ENCODE measurements around the gene SFTPB. TPM values are rescaled to one million over a fixed set of nuclear protein-coding genes. Genes with fewer than 3 reads are reported as not detected.
"Not testable (repeated sequence)": the region's sequence is repeated elsewhere in the genome, so short reads cannot be mapped to it uniquely, and the experiment has no call there.

SFTPB gene
- 0.09 TPM for total RNA-seq
- 0.89 TPM for polyA plus RNA-seq
- long read RNA-seq, donor 1 = 0 reads
- long read RNA-seq, donor 2 = 0 reads
- long read RNA-seq, donor 3 = 0 reads
- long read RNA-seq, donor 4 = 0 reads
- long read RNA-seq, donor 5 = 0 reads
- long read RNA-seq, donor 6 = 0 reads
- long read RNA-seq, donor 7 = 0 reads
- long read RNA-seq, donor 8 = 0 reads
- long read RNA-seq, donor 9 = 0 reads
- long read RNA-seq, donor 10 = 0 reads

- 94% methylated on average over 5 of the region's 5 CpGs for WGBS
- no peak within 1 kb of the TSS for H3K27ac ChIP-seq (ENCODE audit: low read depth in 1 of 2, low read length in 1 of 2)
- no peak for DNase-seq (ENCODE audit: low read depth in 6 of 9, low spot score in 9 of 9)
- H3K4me1 ChIP-seq (ENCODE audit: control insufficient read depth in 2 of 2, insufficient read depth in 2 of 2, low read length in 2 of 2) = no peaks in the 10 kb centered on the region
- no peak within 1 kb of the TSS for H3K4me3 ChIP-seq (ENCODE audit: low read length in 2 of 2)
- no peaks in the 10 kb centered on the region for H3K36me3 ChIP-seq (ENCODE audit: control insufficient read depth in 2 of 2, insufficient read depth in 2 of 2, low read length in 1 of 2)
- H3K9me3 ChIP-seq (ENCODE audit: control insufficient read depth in 2 of 2, insufficient read depth in 1 of 2, low read length in 1 of 2) = no peaks in the 10 kb centered on the region
- H3K27me3 ChIP-seq (ENCODE audit: control insufficient read depth in 2 of 2, insufficient read depth in 1 of 2, low read length in 1 of 2) = no peaks in the 10 kb centered on the region
These were observed at the start of gene SFTPB for GRCh38 chr2:85668009-85668856. TSS of gene SFTPB (minus strand) at chr2:85668199. CDS start at chr2:85668183, 16 bp downstream.

- WGBS = 97% methylated on average over 15 of the region's 15 CpGs
- no peaks in the 10 kb centered on the region for H3K36me3 ChIP-seq (ENCODE audit: control insufficient read depth in 2 of 2, insufficient read depth in 2 of 2, low read length in 1 of 2)
- DNase-seq (ENCODE audit: low read depth in 6 of 9, low spot score in 9 of 9) = no peak
- H3K4me1 ChIP-seq (ENCODE audit: control insufficient read depth in 2 of 2, insufficient read depth in 2 of 2, low read length in 2 of 2) = peaks cover 0 to 21% of the 10 kb centered on the region in 2 donors
- no peak overlapping the region for H3K27ac ChIP-seq (ENCODE audit: low read depth in 1 of 2, low read length in 1 of 2)
- H3K9me3 ChIP-seq (ENCODE audit: control insufficient read depth in 2 of 2, insufficient read depth in 1 of 2, low read length in 1 of 2) = no peaks in the 10 kb centered on the region
- no peaks in the 10 kb centered on the region for H3K27me3 ChIP-seq (ENCODE audit: control insufficient read depth in 2 of 2, insufficient read depth in 1 of 2, low read length in 1 of 2)
- no peak overlapping the region for H3K4me3 ChIP-seq (ENCODE audit: low read length in 2 of 2)
These were observed 49.5 kb upstream of the SFTPB start for GRCh38 chr2:85717308-85718008.

- peaks cover 0 to 24% of the 10 kb centered on the region in 2 donors for H3K4me1 ChIP-seq (ENCODE audit: control insufficient read depth in 2 of 2, insufficient read depth in 2 of 2, low read length in 2 of 2)
- DNase-seq (ENCODE audit: low read depth in 6 of 9, low spot score in 9 of 9) = no peak
- H3K4me3 ChIP-seq (ENCODE audit: low read length in 2 of 2) = no peak overlapping the region
- WGBS = 74% methylated on average over 13 of the region's 13 CpGs
- no peaks in the 10 kb centered on the region for H3K9me3 ChIP-seq (ENCODE audit: control insufficient read depth in 2 of 2, insufficient read depth in 1 of 2, low read length in 1 of 2)
- no peak overlapping the region for H3K27ac ChIP-seq (ENCODE audit: low read depth in 1 of 2, low read length in 1 of 2)
- no peaks in the 10 kb centered on the region for H3K27me3 ChIP-seq (ENCODE audit: control insufficient read depth in 2 of 2, insufficient read depth in 1 of 2, low read length in 1 of 2)
- H3K36me3 ChIP-seq (ENCODE audit: control insufficient read depth in 2 of 2, insufficient read depth in 2 of 2, low read length in 1 of 2) = no peaks in the 10 kb centered on the region
These were observed 48.4 kb upstream of the SFTPB start for GRCh38 chr2:85716346-85716914.

- H3K36me3 ChIP-seq (ENCODE audit: control insufficient read depth in 2 of 2, insufficient read depth in 2 of 2, low read length in 1 of 2) = no peaks in the 10 kb centered on the region
- DNase-seq (ENCODE audit: low read depth in 6 of 9, low spot score in 9 of 9) = no peak
- WGBS = 30% methylated on average over 8 of the region's 8 CpGs
- no peaks in the 10 kb centered on the region for H3K9me3 ChIP-seq (ENCODE audit: control insufficient read depth in 2 of 2, insufficient read depth in 1 of 2, low read length in 1 of 2)
- peaks cover 0 to 33% of the 10 kb centered on the region in 2 donors for H3K4me1 ChIP-seq (ENCODE audit: control insufficient read depth in 2 of 2, insufficient read depth in 2 of 2, low read length in 2 of 2)
- H3K4me3 ChIP-seq (ENCODE audit: low read length in 2 of 2) = no peak overlapping the region
- H3K27me3 ChIP-seq (ENCODE audit: control insufficient read depth in 2 of 2, insufficient read depth in 1 of 2, low read length in 1 of 2) = no peaks in the 10 kb centered on the region
- H3K27ac ChIP-seq (ENCODE audit: low read depth in 1 of 2, low read length in 1 of 2) = no peak overlapping the region
These were observed 46.8 kb upstream of the SFTPB start for GRCh38 chr2:85714841-85715240.

DNA sequence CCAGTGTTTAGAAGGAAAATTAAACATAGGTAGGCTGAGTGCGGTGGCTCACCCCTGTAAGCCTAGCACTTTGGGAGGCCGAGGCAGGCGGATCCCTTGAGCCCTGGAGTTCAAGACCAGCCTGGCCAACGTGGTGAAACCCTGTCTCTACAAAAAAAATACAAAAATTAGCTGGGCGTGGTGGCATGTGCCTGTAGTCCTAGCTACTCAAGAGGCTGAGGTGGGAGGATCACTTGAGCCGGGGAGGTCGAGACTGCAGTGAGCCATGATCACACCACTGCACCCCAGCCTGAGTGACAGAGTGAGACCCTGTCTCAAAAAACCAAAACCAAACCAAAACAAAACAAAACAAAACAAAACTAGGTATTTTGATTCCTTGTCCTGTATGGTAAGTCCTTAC, 46.4 kb upstream of the SFTPB start:
- 97% methylated on average over 7 of the region's 7 CpGs for WGBS
- not testable (repeated sequence) for H3K9me3 ChIP-seq (ENCODE audit: control insufficient read depth in 2 of 2, insufficient read depth in 1 of 2, low read length in 1 of 2); H3K36me3 ChIP-seq (ENCODE audit: control insufficient read depth in 2 of 2, insufficient read depth in 2 of 2, low read length in 1 of 2); H3K27ac ChIP-seq (ENCODE audit: low read depth in 1 of 2, low read length in 1 of 2); DNase-seq (ENCODE audit: low read depth in 6 of 9, low spot score in 9 of 9); H3K27me3 ChIP-seq (ENCODE audit: control insufficient read depth in 2 of 2, insufficient read depth in 1 of 2, low read length in 1 of 2); H3K4me3 ChIP-seq (ENCODE audit: low read length in 2 of 2)
- H3K4me1 ChIP-seq (ENCODE audit: control insufficient read depth in 2 of 2, insufficient read depth in 2 of 2, low read length in 2 of 2) = peaks cover 0 to 33% of the 10 kb centered on the region in 2 donors

DNA sequence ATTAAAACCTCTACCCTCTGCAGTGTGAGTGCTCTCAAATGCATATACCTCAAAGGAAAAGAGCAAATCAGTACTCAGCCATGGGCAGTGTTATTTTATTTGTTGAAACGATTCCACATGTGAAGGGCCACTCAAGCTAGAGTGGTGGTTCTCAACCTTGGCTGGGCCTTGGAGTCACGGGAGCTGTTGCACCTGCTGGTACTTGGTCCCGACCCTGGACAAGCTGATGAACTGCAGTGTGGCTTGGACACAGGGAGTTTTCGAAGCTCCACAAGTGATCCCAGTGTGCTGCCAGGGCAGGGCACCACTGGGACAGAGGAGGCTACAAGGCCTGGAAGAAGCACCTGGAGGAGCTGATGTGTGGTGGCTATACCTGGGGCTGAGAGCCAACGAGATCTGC, 45.8 kb upstream of the SFTPB start:
- Histone ChIP-seq H3K27ac (ENCODE audit: low read depth in 1 of 2, low read length in 1 of 2) (no peak overlapping the region), H3K27me3 (ENCODE audit: control insufficient read depth in 2 of 2, insufficient read depth in 1 of 2, low read length in 1 of 2) (no peaks in the 10 kb centered on the region), H3K9me3 (ENCODE audit: control insufficient read depth in 2 of 2, insufficient read depth in 1 of 2, low read length in 1 of 2) (no peaks in the 10 kb centered on the region), H3K36me3 (ENCODE audit: control insufficient read depth in 2 of 2, insufficient read depth in 2 of 2, low read length in 1 of 2) (no peaks in the 10 kb centered on the region), H3K4me1 (ENCODE audit: control insufficient read depth in 2 of 2, insufficient read depth in 2 of 2, low read length in 2 of 2) (peaks cover 0 to 33% of the 10 kb centered on the region in 2 donors), H3K4me3 (ENCODE audit: low read length in 2 of 2) (no peak overlapping the region)
- DNase-seq (ENCODE audit: low read depth in 6 of 9, low spot score in 9 of 9) = no peak
- 97% methylated on average over 5 of the region's 5 CpGs for WGBS

- H3K4me1 ChIP-seq (ENCODE audit: control insufficient read depth in 2 of 2, insufficient read depth in 2 of 2, low read length in 2 of 2) = peaks cover 0 to 33% of the 10 kb centered on the region in 2 donors
- no peaks in the 10 kb centered on the region for H3K9me3 ChIP-seq (ENCODE audit: control insufficient read depth in 2 of 2, insufficient read depth in 1 of 2, low read length in 1 of 2)
- DNase-seq (ENCODE audit: low read depth in 6 of 9, low spot score in 9 of 9) = no peak
- no peak overlapping the region for H3K4me3 ChIP-seq (ENCODE audit: low read length in 2 of 2)
- no peaks in the 10 kb centered on the region for H3K27me3 ChIP-seq (ENCODE audit: control insufficient read depth in 2 of 2, insufficient read depth in 1 of 2, low read length in 1 of 2)
- whole genome bisulfite sequencing = 94% methylated on average over 9 of the region's 9 CpGs
- H3K27ac ChIP-seq (ENCODE audit: low read depth in 1 of 2, low read length in 1 of 2) = no peak overlapping the region
- no peaks in the 10 kb centered on the region for H3K36me3 ChIP-seq (ENCODE audit: control insufficient read depth in 2 of 2, insufficient read depth in 2 of 2, low read length in 1 of 2)
These were observed 45.0 kb upstream of the SFTPB start for GRCh38 chr2:85712849-85713612.

- peaks cover 0 to 33% of the 10 kb centered on the region in 2 donors for H3K4me1 ChIP-seq (ENCODE audit: control insufficient read depth in 2 of 2, insufficient read depth in 2 of 2, low read length in 2 of 2)
- WGBS = 47% methylated on average over 15 of the region's 15 CpGs
- no peaks in the 10 kb centered on the region for H3K27me3 ChIP-seq (ENCODE audit: control insufficient read depth in 2 of 2, insufficient read depth in 1 of 2, low read length in 1 of 2)
These were observed 44.3 kb upstream of the SFTPB start for GRCh38 chr2:85712336-85712735.

More at GRCh38 chr2:85712336-85712735, 44.3 kb upstream of the SFTPB start:
- no peak for DNase-seq (ENCODE audit: low read depth in 6 of 9, low spot score in 9 of 9)
- Histone ChIP-seq H3K27ac (ENCODE audit: low read depth in 1 of 2, low read length in 1 of 2) (no peak overlapping the region), H3K4me3 (ENCODE audit: low read length in 2 of 2) (no peak overlapping the region), H3K9me3 (ENCODE audit: control insufficient read depth in 2 of 2, insufficient read depth in 1 of 2, low read length in 1 of 2) (no peaks in the 10 kb centered on the region), H3K36me3 (ENCODE audit: control insufficient read depth in 2 of 2, insufficient read depth in 2 of 2, low read length in 1 of 2) (no peaks in the 10 kb centered on the region)

All from thymus (tissue), 14 donors.